ENCODE results near the gene HTR1B.
A peak's percentile ranks its signal among the peaks of the same experiment; 100 is the strongest.

DNA sequence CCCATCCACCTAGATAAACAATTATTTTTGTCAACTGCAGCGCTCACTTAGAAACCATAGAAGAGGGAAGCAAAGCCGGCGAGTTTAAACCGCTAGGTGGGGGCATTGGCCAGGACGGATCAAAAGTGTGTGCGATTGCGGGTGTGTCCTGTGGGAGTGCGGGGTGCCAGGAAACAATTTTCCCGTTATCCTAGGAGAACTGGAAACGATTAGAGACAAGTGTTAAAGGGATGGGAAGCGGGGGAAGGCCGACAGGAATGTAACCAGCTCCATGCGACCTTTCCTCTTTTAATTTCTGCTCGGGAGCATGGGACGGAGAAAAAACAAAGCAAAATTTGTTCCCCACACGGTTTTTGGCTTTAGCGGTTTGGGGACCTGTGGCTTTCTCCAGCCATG is 2.8 kb upstream of the HTR1B start:
- TF ChIP-seq, protein P1, sequence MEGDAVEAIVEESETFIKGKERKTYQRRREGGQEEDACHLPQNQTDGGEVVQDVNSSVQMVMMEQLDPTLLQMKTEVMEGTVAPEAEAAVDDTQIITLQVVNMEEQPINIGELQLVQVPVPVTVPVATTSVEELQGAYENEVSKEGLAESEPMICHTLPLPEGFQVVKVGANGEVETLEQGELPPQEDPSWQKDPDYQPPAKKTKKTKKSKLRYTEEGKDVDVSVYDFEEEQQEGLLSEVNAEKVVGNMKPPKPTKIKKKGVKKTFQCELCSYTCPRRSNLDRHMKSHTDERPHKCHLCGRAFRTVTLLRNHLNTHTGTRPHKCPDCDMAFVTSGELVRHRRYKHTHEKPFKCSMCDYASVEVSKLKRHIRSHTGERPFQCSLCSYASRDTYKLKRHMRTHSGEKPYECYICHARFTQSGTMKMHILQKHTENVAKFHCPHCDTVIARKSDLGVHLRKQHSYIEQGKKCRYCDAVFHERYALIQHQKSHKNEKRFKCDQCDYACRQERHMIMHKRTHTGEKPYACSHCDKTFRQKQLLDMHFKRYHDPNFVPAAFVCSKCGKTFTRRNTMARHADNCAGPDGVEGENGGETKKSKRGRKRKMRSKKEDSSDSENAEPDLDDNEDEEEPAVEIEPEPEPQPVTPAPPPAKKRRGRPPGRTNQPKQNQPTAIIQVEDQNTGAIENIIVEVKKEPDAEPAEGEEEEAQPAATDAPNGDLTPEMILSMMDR (IDR thresholded peaks at IDR 0.05; ENCODE audit: low read depth, low read length, poor library complexity, severe bottlenecking): peak; percentile 66
- TF ChIP-seq EZH2phosphoT487 (IDR thresholded peaks at IDR 0.05; ENCODE audit: borderline replicate concordance, low read length): no peak

All from DOHH2 (cell line).